ENCODE measurements around the gene SGMS1.

DNA sequence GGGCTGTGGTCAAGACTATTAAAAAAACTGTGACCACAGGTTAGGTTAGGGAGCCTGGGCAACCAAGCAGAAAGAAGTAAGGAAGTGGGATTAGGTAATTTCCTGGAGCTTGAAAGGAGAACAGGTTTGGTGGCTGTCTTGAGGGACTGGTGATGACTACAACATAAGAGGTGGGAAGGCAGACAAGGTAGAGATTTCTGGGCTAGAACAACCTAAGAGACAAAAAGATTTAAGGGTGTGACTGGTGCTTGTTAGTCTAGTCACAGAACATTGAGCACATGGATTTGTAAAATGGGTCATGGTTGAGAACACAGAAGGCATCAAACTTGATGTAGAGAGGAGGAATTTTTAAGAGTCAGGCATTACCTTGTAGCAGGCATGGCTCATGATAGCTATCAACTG lies 248.7 kb downstream of the SGMS1 start:
- TF ChIP-seq TAF1 (IDR thresholded peaks at IDR 0.05; ENCODE audit: borderline replicate concordance, low read depth, low read length) (no peak), POLR2AphosphoS5 (IDR thresholded peaks at IDR 0.05; ENCODE audit: low read depth, low read length) (no peak), POLR2A (IDR thresholded peaks at IDR 0.05; ENCODE audit: low read depth, low read length) (no peak)
